IPS DF 4.7 (cell line): ENCODE measurements around the gene PWWP2B.
"Not testable (repeated sequence)": the region's sequence is repeated elsewhere in the genome, so short reads cannot be mapped to it uniquely, and the experiment has no call there.

Experiments used
- DNase-seq: peaks from one replicate; pipeline ENCODE4 v3.0.0-alpha.2; 2013; ENCODE audit warnings: low spot score; ENCODE audit errors: extremely low read depth

PWWP2B gene

DNA sequence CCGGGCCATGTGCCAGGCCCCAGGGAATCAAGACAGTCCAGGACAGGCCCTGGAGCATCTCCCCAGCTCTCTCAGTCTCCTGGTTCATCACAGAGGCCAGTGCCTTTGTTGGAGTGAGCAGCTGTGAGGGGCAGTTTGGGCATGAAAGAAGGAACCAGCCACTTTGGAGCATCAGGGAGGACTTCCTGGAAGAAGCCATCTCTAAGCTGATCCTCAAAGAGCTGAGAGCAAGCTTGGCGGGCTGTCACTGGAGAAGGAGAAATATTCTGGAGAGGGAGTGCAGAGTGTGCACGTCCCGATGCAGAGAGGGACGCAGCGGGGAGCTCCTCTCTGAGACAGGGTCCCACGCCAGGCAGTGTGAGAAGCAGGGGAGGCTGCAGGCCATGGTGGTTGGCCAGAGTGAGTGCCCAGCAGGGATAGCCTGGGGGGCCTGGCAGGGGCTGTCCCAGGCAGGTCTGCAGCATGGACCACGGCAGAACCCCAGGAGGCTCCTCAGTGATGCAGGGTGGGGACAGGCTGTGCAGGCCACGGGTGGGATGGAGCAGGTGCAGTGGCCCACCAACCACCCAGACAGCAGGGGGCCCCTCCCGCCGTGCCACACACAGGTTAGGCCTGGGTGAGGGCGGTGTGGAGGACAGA lies 34.7 kb downstream of the PWWP2B start:
- no peak for DNase-seq

DNA sequence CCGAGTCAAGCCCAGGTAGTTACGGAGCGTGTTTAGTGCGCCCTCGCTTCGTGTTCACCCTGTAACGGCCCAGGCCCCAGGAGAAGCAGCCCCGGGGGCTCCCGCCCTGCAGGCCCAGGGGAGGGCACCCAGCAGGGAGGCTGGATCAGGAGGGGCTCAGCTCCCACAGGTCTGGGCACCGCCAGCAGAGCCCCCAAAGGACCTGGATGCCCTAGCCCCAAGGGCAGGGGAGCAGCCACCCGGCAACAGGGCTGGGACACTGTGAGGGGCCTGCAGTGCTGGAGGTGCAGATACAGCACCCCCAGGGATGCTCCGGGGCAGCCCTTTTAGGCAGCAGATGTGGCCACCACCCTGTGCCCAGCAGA lies 35.2 kb downstream of the PWWP2B start:
- DNase-seq = no peak

DNA sequence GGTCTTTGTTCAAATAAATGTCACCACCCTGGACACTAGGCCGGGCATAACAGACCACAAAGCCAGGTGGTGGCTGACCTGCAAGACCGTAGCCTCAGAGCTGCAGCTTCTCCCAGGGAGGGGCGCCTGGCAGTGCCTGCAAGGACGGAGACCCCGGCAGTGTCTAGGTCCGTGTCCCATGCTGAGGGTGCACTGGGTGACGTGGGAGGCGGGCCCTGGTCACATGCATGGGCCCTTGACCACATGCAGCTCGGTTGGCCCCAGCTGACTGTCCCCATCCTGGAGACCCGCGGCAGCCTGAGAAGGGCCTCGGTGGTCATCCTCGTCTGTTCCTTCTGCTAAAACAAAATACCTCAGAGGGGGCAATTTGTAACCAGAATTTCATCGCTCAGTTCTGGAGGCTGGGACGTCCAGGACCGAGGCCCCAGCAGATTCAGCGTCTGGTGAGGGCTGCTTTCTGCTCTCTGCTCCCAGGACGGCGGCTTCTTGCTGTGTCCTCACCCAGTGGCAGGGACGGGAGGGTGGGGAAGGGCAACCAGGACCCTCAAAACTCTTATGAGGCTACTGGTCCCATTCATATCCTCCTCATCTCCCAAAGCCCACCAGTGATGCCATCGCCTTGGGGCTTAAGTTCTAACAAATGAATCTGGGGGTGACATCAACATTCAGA lies 36.8 kb downstream of the PWWP2B start:
- no peak for DNase-seq

DNA sequence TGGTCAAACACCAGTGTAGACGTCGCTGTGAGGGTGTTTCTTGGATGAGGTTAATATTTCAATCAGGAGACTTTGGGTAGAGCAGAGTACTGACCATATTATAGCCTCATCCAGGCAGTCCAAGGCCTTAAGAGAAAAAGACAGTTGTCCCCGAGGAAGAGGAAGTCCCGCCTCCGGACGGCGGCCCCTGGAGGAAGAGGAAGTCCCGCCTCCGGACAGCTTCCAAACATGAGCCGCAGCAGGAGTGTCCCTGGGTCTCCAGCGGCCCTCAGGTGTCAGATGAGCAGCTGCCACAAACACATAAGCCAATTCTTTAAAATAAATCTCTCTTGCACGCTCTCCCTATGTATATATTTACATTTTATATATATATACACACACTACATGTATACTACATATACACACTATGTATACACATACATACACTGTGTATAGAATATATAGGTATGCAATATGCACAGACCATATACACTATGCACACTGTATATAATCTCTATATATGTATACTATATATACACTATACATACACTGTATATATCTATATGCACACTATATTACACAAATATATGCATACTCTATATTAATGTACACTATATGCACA lies 37.5 kb downstream of the PWWP2B start:
- DNase-seq = no peak

DNA sequence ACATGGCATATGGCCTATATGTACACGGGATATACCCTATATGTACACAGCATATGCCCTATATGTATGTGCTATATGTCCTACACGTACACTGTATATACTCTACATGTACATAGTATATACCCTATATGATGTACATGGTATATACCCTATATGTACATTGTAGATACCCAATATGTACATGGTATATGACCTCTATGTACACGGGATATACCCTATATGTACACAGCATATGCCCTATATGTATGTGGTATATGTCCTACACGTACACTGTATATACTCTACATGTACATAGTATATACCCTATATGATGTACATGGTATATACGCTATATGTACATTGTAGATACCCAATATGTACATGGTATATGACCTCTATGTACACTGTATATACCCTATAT lies 38.3 kb downstream of the PWWP2B start:
- DNase-seq = not testable (repeated sequence)

DNA sequence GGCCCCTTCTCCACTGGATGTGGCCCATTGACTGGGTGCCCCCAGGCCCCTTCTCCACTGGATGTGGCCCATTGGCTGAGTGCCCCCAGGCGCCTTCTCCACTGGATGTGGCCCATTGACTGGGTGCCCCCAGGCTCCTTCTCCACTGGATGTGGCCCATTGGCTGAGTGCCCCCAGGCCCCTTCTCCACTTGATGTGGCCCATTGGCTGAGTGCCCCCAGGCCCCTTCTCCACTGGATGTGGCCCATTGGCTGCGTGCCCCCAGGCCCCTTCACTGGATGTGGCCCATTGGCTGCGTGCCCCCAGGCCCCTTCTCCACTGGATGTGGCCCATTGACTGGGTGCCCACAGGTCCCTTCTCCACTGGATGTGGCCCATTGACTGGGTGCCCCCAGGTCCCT lies 39.1 kb downstream of the PWWP2B start:
- not testable (repeated sequence) for DNase-seq

DNA sequence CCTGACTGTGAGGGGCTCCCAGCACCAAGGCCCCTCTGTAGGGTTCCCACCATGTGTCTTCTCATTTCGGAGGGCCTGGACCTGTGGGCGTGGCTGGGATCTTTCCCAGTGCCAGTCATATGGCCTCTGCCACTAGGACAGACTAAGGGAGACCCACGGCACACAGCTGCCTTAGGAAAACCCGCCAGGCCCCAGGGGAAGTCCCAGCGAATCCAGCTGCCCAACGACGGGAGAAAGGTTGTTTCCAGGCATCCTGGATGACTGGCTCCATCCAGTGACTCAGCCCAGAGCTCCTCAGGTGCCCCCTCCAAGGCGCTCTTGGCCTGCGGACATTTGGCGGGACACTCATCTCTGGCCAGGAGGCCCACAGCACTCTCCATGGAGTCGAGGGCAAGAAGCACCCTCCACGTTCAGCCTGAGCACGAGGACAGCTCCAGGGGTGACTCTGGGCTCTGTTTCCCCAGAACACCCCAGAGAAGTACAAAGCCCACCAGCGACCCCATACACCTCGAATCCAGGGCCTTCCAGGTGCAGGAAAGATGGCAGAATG lies 39.9 kb downstream of the PWWP2B start:
- no peak for DNase-seq

DNA sequence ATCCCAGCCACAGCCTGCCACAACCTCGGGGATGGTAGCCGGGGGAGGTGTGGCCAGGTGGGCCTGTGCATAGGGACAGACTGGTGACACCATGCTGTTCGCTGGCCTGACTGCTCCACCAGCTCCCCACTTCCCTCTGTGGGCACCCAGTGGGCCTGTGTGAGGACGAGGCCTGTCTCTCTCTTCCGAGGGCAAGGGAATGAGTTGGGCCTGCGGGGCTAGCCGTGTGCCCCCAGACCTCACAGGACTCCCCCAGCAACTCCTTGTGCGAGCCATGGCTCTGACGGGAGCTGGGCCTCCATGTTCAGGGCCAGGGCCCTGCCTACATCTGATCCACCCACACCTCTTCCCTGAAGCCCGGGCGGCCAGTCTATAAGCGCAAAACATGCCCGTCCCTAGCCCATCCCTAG lies 40.5 kb downstream of the PWWP2B start:
- DNase-seq = no peak

DNA sequence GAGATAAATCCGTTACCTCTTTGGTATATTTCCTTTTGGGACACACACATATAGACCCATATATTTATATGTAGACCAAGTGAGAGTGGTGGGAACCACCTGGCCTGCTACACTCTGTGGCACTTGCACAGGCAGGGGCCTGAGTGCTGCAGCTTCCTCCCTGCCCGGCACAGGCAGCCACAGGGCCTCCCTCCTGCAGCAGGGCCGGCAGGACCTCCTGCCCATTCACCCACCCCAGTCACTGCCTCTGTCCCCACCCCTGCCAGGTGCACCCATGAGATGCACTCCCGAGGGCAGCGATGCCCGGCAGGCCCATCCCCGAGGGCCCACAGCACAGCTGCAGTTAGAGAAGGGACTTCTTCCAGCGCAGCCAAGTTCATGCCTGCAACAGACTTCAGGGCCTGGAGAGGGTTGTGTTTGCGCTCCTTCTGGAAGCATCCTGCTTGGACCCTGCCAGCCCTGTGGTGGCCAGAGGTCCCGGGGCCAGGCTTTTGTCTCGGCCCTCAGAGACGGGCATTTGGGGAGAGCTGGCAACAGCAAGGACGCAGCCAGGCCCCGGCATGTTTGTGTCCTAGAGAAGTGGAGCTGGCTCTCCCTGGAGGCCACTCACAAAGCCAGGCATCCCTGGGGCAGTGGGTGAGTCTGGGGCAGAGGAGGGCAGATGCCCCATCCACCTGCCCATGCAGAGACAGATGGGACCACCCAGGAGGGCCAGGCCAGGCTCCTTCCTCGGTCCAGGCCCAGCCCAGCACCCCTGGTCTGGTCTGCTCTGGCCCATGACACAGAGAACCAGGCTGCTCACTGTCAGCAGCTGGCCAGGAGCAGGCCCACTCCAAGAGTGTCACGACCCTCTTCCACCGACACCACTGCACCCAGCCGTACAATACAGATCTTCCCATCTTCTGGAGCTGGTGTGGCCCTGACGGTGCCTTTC lies 41.4 kb downstream of the PWWP2B start:
- no peak for DNase-seq

DNA sequence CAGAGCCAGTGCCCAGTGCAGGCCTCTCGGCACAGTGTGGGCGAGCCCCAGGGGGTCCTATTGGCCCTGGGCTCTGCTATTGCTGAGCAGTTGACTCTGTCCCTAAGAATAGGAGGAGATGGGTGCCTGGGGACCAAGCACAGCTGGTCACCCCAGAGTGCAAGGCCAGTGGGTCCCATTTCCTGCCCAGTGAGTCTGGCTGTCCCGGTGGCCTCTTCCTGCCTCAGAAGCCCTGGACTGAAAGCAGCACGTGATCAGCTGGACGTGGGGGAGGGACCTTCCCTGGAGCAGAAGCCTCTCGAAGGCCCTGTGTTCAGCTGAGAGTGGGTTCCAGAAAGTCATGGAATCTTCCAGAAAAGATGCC lies 42.0 kb downstream of the PWWP2B start:
- no peak for DNase-seq

DNA sequence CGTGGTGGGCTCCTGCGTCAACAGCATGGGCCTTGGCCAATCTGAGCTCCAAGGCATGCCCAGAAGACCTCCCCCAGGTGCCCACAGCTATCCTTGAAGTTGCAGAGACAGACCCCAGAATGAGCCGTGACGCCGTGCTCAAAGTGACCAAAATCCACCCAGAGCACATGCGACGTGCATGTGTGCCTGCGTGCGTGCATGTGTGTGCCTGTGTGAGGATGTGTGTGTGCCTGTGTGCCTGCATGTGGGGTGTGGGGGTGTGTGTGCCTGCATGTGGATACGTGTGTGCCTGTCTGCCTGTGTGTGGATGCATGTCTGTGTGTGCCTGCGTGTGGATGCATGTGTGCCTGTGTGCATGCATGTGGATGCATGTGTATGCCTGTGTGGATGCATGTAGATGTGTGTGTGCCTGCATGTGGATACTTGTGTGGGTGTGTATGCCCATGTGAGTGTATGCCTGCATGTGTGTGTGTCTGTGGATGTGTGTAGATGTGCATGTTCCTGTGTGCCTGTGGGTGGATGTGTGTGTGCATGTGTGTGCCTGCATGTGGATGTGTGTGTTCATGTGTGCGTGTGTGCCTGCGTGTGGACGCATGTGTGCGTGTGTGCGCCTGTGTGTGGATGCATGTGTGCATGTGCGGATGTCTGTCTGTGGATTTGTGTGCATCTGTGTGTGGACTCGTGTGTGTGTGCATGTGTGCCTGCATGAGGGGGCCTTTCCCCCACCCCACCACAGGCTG lies 42.6 kb downstream of the PWWP2B start:
- DNase-seq = no peak

DNA sequence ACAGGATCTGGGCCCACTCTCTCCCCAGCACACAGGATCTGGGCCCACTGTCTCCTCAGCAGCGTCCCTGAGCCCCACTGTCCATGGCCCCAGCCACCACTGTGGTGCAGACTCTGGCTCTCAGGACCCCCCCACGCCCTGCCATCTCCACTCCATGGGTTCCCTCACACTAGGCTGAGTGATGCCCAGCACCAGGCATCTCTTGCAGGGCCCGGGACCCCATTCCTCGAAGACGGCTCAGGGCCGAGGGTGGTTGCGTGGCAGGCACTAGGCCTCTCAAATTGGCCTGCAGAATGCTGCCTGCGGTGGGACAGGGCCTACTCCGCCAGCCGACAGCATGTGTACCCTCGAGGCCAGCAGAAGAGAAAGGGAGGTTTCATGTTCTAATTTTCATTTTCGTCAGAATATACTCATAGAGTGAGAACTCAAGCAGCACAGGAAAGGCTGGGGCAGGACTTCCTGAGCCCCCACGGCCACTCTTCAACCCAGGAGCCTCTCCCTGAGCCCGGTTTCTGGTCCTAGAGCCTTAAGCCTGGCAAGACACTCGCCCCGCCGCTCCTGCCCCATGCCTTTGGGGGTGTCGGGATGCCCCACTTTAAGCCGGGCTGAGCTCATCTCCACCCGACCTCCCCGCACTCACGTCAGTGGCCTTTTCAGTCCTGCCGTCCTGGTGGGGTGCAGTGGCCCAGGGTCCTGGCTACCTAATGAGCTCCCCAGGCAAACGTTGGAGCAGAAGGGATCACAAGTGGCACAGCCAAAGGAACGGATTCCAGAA lies 44.0 kb downstream of the PWWP2B start:
- no peak for DNase-seq

DNA sequence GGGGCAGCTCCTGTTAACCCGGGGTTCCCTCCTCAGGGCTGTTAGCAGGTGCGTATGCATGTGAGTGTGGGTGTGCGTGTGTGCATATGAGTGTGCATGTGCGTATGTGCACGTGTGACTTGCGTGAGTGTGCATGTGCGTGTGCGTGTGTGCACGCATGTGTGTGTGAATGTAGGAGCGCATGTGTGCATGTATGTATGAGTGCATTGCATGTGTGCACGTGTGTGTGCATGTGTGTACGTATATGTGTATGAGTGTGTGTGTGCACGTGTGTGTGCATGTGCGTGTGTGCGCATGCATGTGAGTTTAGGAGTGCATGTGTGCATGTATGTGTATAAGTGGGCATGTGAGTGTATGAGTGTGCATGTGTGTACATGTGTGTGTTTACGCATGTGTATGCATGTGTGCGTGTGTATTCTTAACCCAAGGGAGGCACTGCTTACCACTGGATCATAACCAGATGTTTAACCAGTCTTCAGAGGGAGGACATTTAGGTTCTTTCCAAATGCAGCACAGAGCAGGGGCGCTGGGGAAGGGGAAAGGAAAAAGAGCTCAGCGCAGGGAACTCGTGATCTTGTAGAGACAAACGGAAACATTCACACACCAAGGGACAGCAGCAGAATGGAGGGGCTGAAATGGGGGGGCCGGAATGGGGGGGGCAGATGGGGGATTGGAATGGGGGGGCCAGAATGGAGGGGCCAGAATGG lies 45.0 kb downstream of the PWWP2B start:
- no peak for DNase-seq

DNA sequence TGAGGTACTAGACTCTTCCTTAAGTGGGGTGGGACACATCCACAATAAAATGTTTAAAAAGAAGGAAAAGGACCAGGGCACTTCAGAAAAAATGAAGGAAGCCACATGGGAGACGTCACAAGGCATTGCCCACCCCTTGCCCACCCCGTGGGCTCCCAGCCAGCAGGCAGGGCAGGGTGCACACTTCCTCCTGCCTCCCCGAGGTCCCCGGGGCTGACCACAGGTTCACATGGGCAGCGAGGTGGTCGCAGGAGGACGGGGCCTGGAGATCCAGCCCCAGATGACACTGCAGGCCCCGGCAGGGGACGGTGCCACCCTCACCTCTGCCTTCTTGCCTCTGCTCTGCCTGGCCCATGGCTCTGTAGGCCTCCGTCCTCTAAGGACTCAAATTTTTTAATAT lies 45.6 kb downstream of the PWWP2B start:
- DNase-seq = no peak

DNA sequence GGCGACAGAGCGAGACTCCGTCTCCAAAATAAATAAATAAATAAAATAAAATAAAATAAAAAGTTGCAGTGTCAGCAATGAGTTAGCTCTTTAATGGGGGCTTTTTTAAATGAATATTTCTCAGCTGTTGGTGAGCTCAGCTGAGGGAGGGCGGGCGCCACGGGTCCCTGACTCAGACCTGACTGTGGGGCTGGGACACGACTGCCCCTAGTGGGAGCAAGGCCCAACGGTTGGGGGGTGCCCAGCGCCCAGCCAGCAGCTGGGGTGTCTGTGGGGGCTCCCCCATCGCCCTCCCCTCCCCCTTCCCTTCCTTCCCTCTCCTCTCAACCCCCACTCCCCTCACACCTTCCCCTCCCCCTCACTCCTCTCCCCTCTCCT lies 46.6 kb downstream of the PWWP2B start:
- DNase-seq = no peak

DNA sequence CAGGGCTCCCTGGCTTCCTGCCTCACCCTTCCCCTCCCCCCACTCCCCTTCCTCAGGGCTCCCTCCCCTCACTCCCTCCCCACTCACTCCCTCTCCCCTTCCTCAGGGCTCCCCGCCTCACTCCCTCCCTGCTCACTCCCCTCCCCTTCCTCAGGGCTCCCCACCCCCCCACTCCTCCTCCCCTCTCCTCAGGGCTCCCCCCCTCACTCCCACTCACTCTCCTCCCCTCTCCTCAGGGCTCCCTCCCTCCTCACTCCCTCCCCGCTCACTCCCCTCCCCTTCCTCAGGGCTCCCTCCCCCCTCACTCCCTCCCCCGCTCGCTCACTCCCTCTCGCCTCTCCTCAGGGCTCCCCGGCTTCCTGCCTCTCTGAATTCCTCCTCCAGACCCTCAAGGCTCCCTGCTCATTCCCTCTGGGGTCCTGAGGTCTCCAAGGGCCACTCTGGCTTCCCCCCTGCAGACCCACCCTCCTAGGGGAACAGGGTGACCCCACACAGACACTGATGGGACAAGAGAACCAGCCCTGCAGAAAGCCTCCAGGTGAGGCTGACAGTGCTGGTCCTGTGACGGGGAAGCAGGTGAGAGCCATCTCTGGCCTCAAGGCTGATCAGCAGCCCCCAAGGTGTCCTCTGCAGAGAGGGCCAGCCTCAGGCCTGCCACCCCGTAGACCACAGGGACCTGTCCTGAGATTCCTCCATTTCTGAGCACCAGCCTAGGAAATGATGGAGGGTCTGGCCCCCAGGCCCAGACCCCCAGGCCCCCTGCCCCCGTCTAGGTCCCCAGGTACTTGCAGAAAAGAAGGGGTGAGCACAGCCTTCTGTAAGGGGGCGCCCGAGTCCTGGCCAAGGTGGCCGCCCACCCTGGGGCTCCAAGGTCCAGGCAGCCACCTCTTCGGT lies 47.2 kb downstream of the PWWP2B start:
- no peak for DNase-seq

DNA sequence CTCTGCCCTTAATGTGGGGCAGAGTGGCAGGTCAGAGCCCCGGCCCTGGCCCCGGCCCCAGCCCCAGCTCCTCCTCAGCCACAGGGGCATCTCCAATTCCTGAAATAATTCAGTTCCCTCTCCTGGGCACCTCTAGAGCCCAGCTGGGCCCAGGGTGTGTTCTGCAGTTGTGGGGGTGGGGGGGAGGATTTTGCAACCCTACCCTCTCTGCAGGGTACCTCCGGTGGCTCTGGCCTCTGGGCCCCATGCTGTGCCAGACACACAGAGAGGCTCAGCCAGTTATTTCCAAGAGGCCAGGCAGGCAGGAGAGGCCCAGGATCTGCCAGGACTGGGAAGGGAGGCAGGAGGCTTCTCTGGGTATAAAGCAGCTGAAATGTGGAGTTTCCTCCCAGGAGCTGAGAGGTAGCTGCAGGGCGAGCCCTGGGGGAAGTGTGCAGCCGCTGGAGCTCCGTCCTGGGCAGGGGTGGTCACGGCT lies 47.9 kb downstream of the PWWP2B start:
- no peak for DNase-seq

DNA sequence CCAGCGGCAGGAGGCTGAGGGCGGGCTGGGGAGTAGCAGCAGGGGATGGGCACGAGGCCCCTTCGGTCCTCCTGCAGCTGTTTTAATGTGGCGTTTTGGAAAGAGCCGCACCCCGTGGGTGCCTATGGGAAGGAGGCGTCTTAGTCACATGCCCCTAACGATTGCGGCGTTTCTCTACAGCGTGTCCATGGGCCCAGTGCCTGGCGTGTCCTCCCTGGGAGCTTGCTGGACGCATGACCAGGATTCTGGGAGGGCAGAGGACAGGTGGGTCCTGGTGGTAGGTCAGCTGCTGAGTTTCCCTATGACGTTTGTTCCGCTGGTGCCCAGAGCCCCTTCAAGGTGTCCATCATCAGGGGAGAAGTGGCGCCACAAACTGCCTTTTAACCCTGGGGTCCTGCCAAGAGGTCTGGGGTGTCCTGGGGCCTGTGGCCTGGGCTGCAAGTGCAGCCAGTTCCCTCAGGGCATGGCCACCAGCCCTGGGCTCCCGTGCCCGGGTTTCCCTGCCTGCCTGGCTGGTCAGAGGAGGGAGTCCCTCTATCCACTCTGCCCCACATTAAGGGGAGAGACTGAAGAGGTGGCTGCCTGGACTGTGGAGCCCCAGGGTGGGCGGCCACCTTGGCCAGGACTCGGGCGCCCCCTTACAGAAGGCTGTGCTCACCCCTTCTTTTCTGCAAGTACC lies 48.7 kb downstream of the PWWP2B start:
- DNase-seq = no peak
